ENCODE results near the gene HBD. TPM values are rescaled to one million over a fixed set of nuclear protein-coding genes. Genes with fewer than 3 reads are reported as not detected.

Gene HBD
- total and polyA plus RNA-seq, 9 of the 15 experiments (the other 6 are each of a cell fraction or from before 2014, with no cell fraction given): 11.8 to 169 (median 36.0) TPM

GRCh38 chr11:5234381-5234834, at the start of gene HBD (continued):
- TF ChIP-seq ZNF318 (IDR thresholded peaks at IDR 0.05; ENCODE audit: borderline replicate concordance in 1 of 2, low read depth in 1 of 2) (no peak), MNT (conservative IDR thresholded peaks at IDR 0.05) (0 out of 4 replicates have a peak, but pooled peaks of 1 of the 2 experiments have one; percentile 1), LCOR (CRISPR knock-in tag; IDR thresholded peaks at IDR 0.05) (no peak), ZNF740 (CRISPR knock-in tag; IDR thresholded peaks at IDR 0.05) (no peak), ZNF740 (tag; IDR thresholded peaks at IDR 0.05) (no peak), HMG20A (CRISPR knock-in tag; conservative IDR thresholded peaks at IDR 0.05) (no peak), ELF2 (CRISPR knock-in tag; IDR thresholded peaks at IDR 0.05) (no peak), ZNF766 (CRISPR knock-in tag; conservative IDR thresholded peaks at IDR 0.05) (peak; percentile 72; the same call in 1 of the 2 replicates), BHLHE40 (IDR thresholded peaks at IDR 0.05; ENCODE audit: low read length) (no peak), CBX2 (IDR thresholded peaks at IDR 0.05; ENCODE audit: insufficient read depth, low read length, poor library complexity, severe bottlenecking) (no peak), THRB (CRISPR knock-in tag; conservative IDR thresholded peaks at IDR 0.05) (no peak), ZHX1 (conservative IDR thresholded peaks at IDR 0.05; ENCODE audit: low read length) (no peak)

Data from K562 (cell line).